ENCODE measurements around the gene ACOX1.

GRCh38 chr17:76014925-76015261, 35.9 kb upstream of the ACOX1 start:
- no peak for TF ChIP-seq POLR2AphosphoS5 (IDR thresholded peaks at IDR 0.05)
- TF ChIP-seq, protein P1, sequence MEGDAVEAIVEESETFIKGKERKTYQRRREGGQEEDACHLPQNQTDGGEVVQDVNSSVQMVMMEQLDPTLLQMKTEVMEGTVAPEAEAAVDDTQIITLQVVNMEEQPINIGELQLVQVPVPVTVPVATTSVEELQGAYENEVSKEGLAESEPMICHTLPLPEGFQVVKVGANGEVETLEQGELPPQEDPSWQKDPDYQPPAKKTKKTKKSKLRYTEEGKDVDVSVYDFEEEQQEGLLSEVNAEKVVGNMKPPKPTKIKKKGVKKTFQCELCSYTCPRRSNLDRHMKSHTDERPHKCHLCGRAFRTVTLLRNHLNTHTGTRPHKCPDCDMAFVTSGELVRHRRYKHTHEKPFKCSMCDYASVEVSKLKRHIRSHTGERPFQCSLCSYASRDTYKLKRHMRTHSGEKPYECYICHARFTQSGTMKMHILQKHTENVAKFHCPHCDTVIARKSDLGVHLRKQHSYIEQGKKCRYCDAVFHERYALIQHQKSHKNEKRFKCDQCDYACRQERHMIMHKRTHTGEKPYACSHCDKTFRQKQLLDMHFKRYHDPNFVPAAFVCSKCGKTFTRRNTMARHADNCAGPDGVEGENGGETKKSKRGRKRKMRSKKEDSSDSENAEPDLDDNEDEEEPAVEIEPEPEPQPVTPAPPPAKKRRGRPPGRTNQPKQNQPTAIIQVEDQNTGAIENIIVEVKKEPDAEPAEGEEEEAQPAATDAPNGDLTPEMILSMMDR (IDR thresholded peaks at IDR 0.05): no peak

Measured in esophagus muscularis mucosa (tissue), 3 donors.